ENCODE data around the gene NUP58.

Gene NUP58

GRCh38 chr13:25380741-25381324 lies 79.4 kb downstream of the NUP58 start:
- DNase-seq (ENCODE audit: insufficient read length), result no peak
- TF ChIP-seq POLR2A (IDR thresholded peaks at IDR 0.05; ENCODE audit: low read depth, low read length), result no peak
- TF ChIP-seq TAF1 (IDR thresholded peaks at IDR 0.05; ENCODE audit: borderline replicate concordance, low read depth, low read length), result no peak
- no peak for TF ChIP-seq POLR2AphosphoS5 (IDR thresholded peaks at IDR 0.05; ENCODE audit: low read depth, low read length)
- FAIRE-seq, result no peak

- FAIRE-seq (no peak), DNase-seq (ENCODE audit: insufficient read length) (no peak)
- TF ChIP-seq TAF1 (IDR thresholded peaks at IDR 0.05; ENCODE audit: borderline replicate concordance, low read depth, low read length) (no peak), POLR2AphosphoS5 (IDR thresholded peaks at IDR 0.05; ENCODE audit: low read depth, low read length) (no peak), POLR2A (IDR thresholded peaks at IDR 0.05; ENCODE audit: low read depth, low read length) (no peak)
Observed at GRCh38 chr13:25384758-25385410, 83.5 kb downstream of the NUP58 start.

GRCh38 chr13:25391932-25392331 lies 90.5 kb downstream of the NUP58 start:
- DNase-seq (ENCODE audit: insufficient read length) (no peak), FAIRE-seq (no peak)
- TF ChIP-seq POLR2A (IDR thresholded peaks at IDR 0.05; ENCODE audit: low read depth, low read length) (no peak), TAF1 (IDR thresholded peaks at IDR 0.05; ENCODE audit: borderline replicate concordance, low read depth, low read length) (no peak)
